ENCODE results near the gene RAB38.

- TF ChIP-seq CTCF (conservative IDR thresholded peaks at IDR 0.05; ENCODE audit: low read length) (no peak), EZH2phosphoT487 (IDR thresholded peaks at IDR 0.05; ENCODE audit: borderline replicate concordance, low read depth, low read length) (no peak)
Observed at GRCh38 chr11:88188932-88189253, 13.7 kb upstream of the RAB38 start.

Measured in OCI-LY7 (cell line).